Measurements from ENCODE around the gene MCM7.
A peak's percentile ranks its signal among the peaks of the same experiment; 100 is the strongest.

The MCM7 gene

GRCh38 chr7:100105534-100105933, 4.3 kb upstream of the MCM7 start:
- Histone ChIP-seq H3K27me3 (ENCODE audit: control insufficient read depth in 1 of 2, insufficient read depth in 2 of 2, low read length in 2 of 2) (no peaks in the 10 kb centered on the region), H3K36me3 (ENCODE audit: insufficient read depth, low read length) (peaks cover 51% of the 10 kb centered on the region), H3K4me3 (ENCODE audit: low read depth in 1 of 2, low read length in 2 of 2) (no peak overlapping the region), H3K27ac (ENCODE audit: low read depth, low read length) (no peak overlapping the region), H3K9ac (ENCODE audit: low read length) (no peak overlapping the region), H3K4me1 (ENCODE audit: insufficient read depth, low read length) (peaks cover 7% of the 10 kb centered on the region), H3K9me3 (ENCODE audit: low read length) (no peaks in the 10 kb centered on the region)

DNA sequence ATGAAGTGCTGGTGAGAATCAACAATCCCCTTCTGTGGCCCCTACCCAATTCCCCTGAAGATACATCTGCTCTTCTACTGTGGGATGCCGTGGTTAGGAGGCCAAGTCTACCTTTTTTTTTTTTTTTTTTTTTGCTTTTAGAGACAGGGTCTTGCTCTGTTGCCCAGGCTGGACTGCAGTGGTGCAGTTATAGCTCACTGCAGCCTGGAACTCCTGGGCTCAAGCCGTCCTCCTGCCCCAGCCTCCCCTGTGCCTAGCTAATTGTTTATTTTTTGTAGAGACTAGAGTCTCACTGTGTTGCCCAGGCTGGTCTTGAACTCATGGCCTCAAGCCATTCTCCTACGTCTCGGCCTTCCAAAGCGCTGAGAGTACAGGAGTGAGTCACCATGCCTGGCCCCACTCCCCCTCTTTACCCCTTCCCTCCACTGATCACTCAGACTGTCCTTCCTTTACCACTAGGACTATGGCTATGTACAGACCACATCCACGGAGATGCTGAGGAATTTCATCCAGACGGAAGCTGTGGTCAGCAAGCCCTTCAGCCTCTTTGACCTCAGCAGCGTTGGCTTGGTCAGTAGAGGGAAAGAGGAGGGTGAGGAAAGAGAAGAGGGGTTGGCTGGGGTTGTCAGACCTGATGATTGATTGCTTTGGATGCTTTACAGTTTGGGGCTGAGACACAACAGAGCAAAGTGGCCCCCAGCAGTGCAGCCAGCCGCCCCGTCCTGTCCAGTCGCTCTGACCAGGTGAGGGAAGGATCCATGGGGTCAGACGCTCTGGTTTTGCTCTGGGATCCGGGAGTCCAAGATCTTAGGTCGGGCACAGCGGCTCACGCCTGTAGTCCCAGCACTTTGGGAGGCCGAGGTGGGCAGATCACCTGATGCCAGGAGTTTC, 2.0 kb upstream of the MCM7 start:
- Histone ChIP-seq H3K36me3 (ENCODE audit: insufficient read depth, low read length) (peaks cover 57% of the 10 kb centered on the region), H3K9ac (ENCODE audit: low read length) (no peak overlapping the region), H3K4me3 (ENCODE audit: low read depth in 1 of 2, low read length in 2 of 2) (no peak overlapping the region), H3K9me3 (ENCODE audit: low read length) (no peaks in the 10 kb centered on the region), H3K27ac (ENCODE audit: low read depth, low read length) (no peak overlapping the region), H3K4me1 (ENCODE audit: insufficient read depth, low read length) (peaks cover 20% of the 10 kb centered on the region), H3K27me3 (ENCODE audit: control insufficient read depth in 1 of 2, insufficient read depth in 2 of 2, low read length in 2 of 2) (no peaks in the 10 kb centered on the region)

DNA sequence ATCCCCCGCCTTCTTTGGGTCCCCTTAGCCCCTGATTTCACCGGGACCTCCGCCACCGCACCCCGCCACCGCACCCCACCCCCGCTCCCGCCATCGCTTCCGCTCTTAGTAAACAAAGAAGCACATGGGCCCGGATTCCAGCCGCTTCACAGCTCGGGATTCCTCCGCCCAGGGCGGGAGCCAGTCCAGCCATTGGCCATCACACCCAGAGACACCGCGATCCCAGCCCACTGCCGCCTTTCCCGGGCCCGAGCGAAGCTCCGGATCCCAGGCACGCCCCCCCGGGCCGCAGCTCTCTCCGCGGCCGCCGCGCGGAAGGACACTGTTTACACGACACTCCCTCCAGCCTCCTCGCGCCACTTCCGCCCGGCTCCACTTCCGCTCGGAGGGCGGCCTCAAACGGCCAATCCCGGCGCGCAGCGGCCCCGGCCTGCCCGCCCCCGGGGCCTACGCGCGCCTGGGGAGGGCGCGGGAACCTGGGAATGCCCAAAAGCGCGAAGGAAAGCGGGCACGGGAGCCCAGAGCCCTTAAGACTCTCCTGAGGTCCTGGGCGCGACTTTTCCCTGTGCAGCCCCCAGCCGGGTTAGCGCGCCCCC, 679 bp downstream of the MCM7 start:
- peak overlapping the region; percentile 76 for H3K27ac ChIP-seq (ENCODE audit: low read depth, low read length)
- H3K4me3 ChIP-seq (ENCODE audit: low read depth in 1 of 2, low read length in 2 of 2), result peak overlapping the region; percentile 82 to 90
- no peaks in the 10 kb centered on the region for H3K9me3 ChIP-seq (ENCODE audit: low read length)
- no peaks in the 10 kb centered on the region for H3K27me3 ChIP-seq (ENCODE audit: control insufficient read depth in 1 of 2, insufficient read depth in 2 of 2, low read length in 2 of 2)
- peaks cover 20% of the 10 kb centered on the region for H3K4me1 ChIP-seq (ENCODE audit: insufficient read depth, low read length)
- H3K36me3 ChIP-seq (ENCODE audit: insufficient read depth, low read length), result peaks cover 57% of the 10 kb centered on the region
- peak overlapping the region; percentile 31 for H3K9ac ChIP-seq (ENCODE audit: low read length)

- Histone ChIP-seq H3K9ac (ENCODE audit: low read length) (peak overlapping the region; percentile 31), H3K27ac (ENCODE audit: low read depth, low read length) (peak overlapping the region; percentile 76), H3K36me3 (ENCODE audit: insufficient read depth, low read length) (peaks cover 66% of the 10 kb centered on the region), H3K27me3 (ENCODE audit: control insufficient read depth in 1 of 2, insufficient read depth in 2 of 2, low read length in 2 of 2) (no peaks in the 10 kb centered on the region), H3K4me1 (ENCODE audit: insufficient read depth, low read length) (peaks cover 20% of the 10 kb centered on the region), H3K4me3 (ENCODE audit: low read depth in 1 of 2, low read length in 2 of 2) (peak overlapping the region; percentile 82 to 90), H3K9me3 (ENCODE audit: low read length) (no peaks in the 10 kb centered on the region)
Observed at GRCh38 chr7:100099452-100099851, 1.7 kb downstream of the MCM7 start.

GRCh38 chr7:100098913-100099312, 2.3 kb downstream of the MCM7 start:
- H3K4me3 ChIP-seq (ENCODE audit: low read depth in 1 of 2, low read length in 2 of 2), result no peak overlapping the region
- peaks cover 20% of the 10 kb centered on the region for H3K4me1 ChIP-seq (ENCODE audit: insufficient read depth, low read length)
- H3K27ac ChIP-seq (ENCODE audit: low read depth, low read length), result no peak overlapping the region
- H3K9me3 ChIP-seq (ENCODE audit: low read length), result no peaks in the 10 kb centered on the region
- no peaks in the 10 kb centered on the region for H3K27me3 ChIP-seq (ENCODE audit: control insufficient read depth in 1 of 2, insufficient read depth in 2 of 2, low read length in 2 of 2)
- H3K36me3 ChIP-seq (ENCODE audit: insufficient read depth, low read length), result peaks cover 67% of the 10 kb centered on the region
- H3K9ac ChIP-seq (ENCODE audit: low read length), result no peak overlapping the region

GRCh38 chr7:100095704-100096103, 5.5 kb downstream of the MCM7 start:
- H3K4me1 ChIP-seq (ENCODE audit: insufficient read depth, low read length), result peaks cover 13% of the 10 kb centered on the region

GRCh38 chr7:100095289-100095688, 5.9 kb downstream of the MCM7 start:
- Histone ChIP-seq H3K9me3 (ENCODE audit: low read length) (no peaks in the 10 kb centered on the region), H3K36me3 (ENCODE audit: insufficient read depth, low read length) (peaks cover 91% of the 10 kb centered on the region), H3K4me1 (ENCODE audit: insufficient read depth, low read length) (peaks cover 13% of the 10 kb centered on the region), H3K9ac (ENCODE audit: low read length) (no peak overlapping the region), H3K27me3 (ENCODE audit: control insufficient read depth in 1 of 2, insufficient read depth in 2 of 2, low read length in 2 of 2) (no peaks in the 10 kb centered on the region), H3K4me3 (ENCODE audit: low read depth in 1 of 2, low read length in 2 of 2) (no peak overlapping the region), H3K27ac (ENCODE audit: low read depth, low read length) (no peak overlapping the region)

More at GRCh38 chr7:100095704-100096103, 5.5 kb downstream of the MCM7 start:
- Histone ChIP-seq H3K27me3 (ENCODE audit: control insufficient read depth in 1 of 2, insufficient read depth in 2 of 2, low read length in 2 of 2) (no peaks in the 10 kb centered on the region), H3K4me3 (ENCODE audit: low read depth in 1 of 2, low read length in 2 of 2) (no peak overlapping the region), H3K27ac (ENCODE audit: low read depth, low read length) (no peak overlapping the region), H3K9me3 (ENCODE audit: low read length) (no peaks in the 10 kb centered on the region), H3K9ac (ENCODE audit: low read length) (no peak overlapping the region), H3K36me3 (ENCODE audit: insufficient read depth, low read length) (peaks cover 87% of the 10 kb centered on the region)

DNA sequence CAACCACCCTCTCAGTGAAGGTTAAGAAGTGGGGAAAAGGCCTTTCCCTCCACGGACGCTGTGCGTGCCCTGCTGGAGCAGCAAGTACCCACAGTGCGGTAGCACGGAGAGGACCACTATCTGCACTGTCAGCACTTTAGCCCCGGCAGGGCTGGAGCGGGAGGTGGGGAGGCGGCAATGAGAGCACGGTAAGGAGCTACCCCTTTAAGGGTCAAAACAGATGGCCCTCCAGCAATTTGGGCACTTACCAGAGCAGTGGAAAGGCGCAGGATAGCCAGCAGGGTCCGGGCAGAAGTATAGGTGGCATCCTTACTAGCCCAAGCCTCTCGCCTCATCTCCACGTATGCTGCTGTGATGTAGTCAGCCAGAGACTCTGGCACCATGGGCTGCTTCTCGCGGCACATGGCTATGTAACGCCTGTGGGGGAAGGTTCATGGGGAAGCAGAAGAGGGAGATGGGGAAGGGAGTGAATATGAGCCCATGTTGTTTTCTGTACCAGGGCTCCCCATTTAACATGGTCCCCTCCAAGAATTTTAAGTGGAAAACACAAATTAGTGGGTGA, 7.2 kb downstream of the MCM7 start:
- Histone ChIP-seq H3K4me1 (ENCODE audit: insufficient read depth, low read length) (peaks cover 11% of the 10 kb centered on the region), H3K4me3 (ENCODE audit: low read depth in 1 of 2, low read length in 2 of 2) (no peak overlapping the region), H3K9ac (ENCODE audit: low read length) (no peak overlapping the region), H3K27ac (ENCODE audit: low read depth, low read length) (no peak overlapping the region), H3K27me3 (ENCODE audit: control insufficient read depth in 1 of 2, insufficient read depth in 2 of 2, low read length in 2 of 2) (no peaks in the 10 kb centered on the region), H3K36me3 (ENCODE audit: insufficient read depth, low read length) (peaks cover 86% of the 10 kb centered on the region), H3K9me3 (ENCODE audit: low read length) (no peaks in the 10 kb centered on the region)

DNA sequence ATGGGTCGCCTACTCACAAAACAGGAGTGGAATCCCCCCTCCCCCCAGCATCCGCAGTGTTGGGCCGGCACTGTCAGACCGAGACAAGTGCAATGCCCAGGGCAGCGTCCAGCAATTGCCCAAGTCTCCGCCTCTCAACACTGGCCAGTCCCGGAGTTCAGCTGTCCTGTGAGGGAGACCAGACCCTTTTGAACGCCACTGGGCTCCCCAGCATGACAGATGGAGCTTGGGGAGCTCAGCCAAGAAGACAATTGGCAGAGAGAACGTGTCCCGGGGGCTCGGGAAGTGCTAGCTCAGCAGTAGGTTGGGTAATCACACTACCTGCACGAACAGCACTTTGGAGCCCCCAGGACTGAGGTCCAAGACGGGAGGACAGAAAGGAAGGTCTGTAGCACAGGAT, 7.7 kb downstream of the MCM7 start:
- Histone ChIP-seq H3K9ac (ENCODE audit: low read length) (no peak overlapping the region), H3K27me3 (ENCODE audit: control insufficient read depth in 1 of 2, insufficient read depth in 2 of 2, low read length in 2 of 2) (no peaks in the 10 kb centered on the region), H3K9me3 (ENCODE audit: low read length) (no peaks in the 10 kb centered on the region), H3K4me3 (ENCODE audit: low read depth in 1 of 2, low read length in 2 of 2) (no peak overlapping the region), H3K27ac (ENCODE audit: low read depth, low read length) (no peak overlapping the region), H3K4me1 (ENCODE audit: insufficient read depth, low read length) (peaks cover 11% of the 10 kb centered on the region), H3K36me3 (ENCODE audit: insufficient read depth, low read length) (peaks cover 81% of the 10 kb centered on the region)

- Histone ChIP-seq H3K9ac (ENCODE audit: low read length) (no peak overlapping the region), H3K4me3 (ENCODE audit: low read depth in 1 of 2, low read length in 2 of 2) (no peak overlapping the region), H3K9me3 (ENCODE audit: low read length) (no peaks in the 10 kb centered on the region), H3K36me3 (ENCODE audit: insufficient read depth, low read length) (peaks cover 76% of the 10 kb centered on the region), H3K27me3 (ENCODE audit: control insufficient read depth in 1 of 2, insufficient read depth in 2 of 2, low read length in 2 of 2) (no peaks in the 10 kb centered on the region), H3K4me1 (ENCODE audit: insufficient read depth, low read length) (peaks cover 15% of the 10 kb centered on the region), H3K27ac (ENCODE audit: low read depth, low read length) (no peak overlapping the region)
Observed at GRCh38 chr7:100093054-100093453, 8.1 kb downstream of the MCM7 start.

- Histone ChIP-seq H3K4me3 (ENCODE audit: low read depth in 1 of 2, low read length in 2 of 2) (no peak overlapping the region), H3K9me3 (ENCODE audit: low read length) (no peaks in the 10 kb centered on the region), H3K27me3 (ENCODE audit: control insufficient read depth in 1 of 2, insufficient read depth in 2 of 2, low read length in 2 of 2) (no peaks in the 10 kb centered on the region), H3K9ac (ENCODE audit: low read length) (no peak overlapping the region), H3K27ac (ENCODE audit: low read depth, low read length) (no peak overlapping the region), H3K4me1 (ENCODE audit: insufficient read depth, low read length) (peaks cover 22% of the 10 kb centered on the region), H3K36me3 (ENCODE audit: insufficient read depth, low read length) (peaks cover 64% of the 10 kb centered on the region)
Observed at GRCh38 chr7:100091411-100092181, 9.6 kb downstream of the MCM7 start.

Measured in muscle layer of colon (tissue), 2 donors.